Activated CD4-positive, alpha-beta T cell treated with anti-CD3 and anti-CD28 coated beads for 1 hour (primary cell): Measurements from ENCODE around the gene ALDH3B2.
"Not testable (repeated sequence)": the region's sequence is repeated elsewhere in the genome, so short reads cannot be mapped to it uniquely, and the experiment has no call there.

ENCODE experiments used
- DNase-seq: peaks from one replicate; pipeline ENCODE4 v3.0.0-alpha.2; 2020

ALDH3B2 gene

GRCh38 chr11:67641338-67642172, 32.9 kb downstream of the ALDH3B2 start:
- DNase-seq = no peak

GRCh38 chr11:67640758-67641337, 33.6 kb downstream of the ALDH3B2 start:
- DNase-seq = no peak

GRCh38 chr11:67640021-67640757, 34.2 kb downstream of the ALDH3B2 start:
- DNase-seq = no peak

GRCh38 chr11:67639438-67639859, 35.0 kb downstream of the ALDH3B2 start, which contains the start of gene TBX10:
Gene TBX10, minus strand, starts transcription at chr11:67639763. Its CDS starts 291 bp downstream, at chr11:67639472.
- DNase-seq = no peak

GRCh38 chr11:67638535-67639437, 35.6 kb downstream of the ALDH3B2 start:
- DNase-seq = no peak

GRCh38 chr11:67637441-67637840, 37.0 kb downstream of the ALDH3B2 start:
- not testable (repeated sequence) for DNase-seq

- no peak for DNase-seq
These were observed 37.5 kb downstream of the ALDH3B2 start for GRCh38 chr11:67636962-67637361.

- no peak for DNase-seq
These were observed 39.2 kb downstream of the ALDH3B2 start for GRCh38 chr11:67635231-67635521.

- no peak for DNase-seq
These were observed 39.8 kb downstream of the ALDH3B2 start for GRCh38 chr11:67634366-67635230.

GRCh38 chr11:67633758-67634365, 40.6 kb downstream of the ALDH3B2 start:
- DNase-seq = no peak

- no peak for DNase-seq
These were observed 41.3 kb downstream of the ALDH3B2 start for GRCh38 chr11:67632982-67633755.

GRCh38 chr11:67632175-67632981, 42.0 kb downstream of the ALDH3B2 start:
- DNase-seq = no peak

- DNase-seq = no peak
These were observed 42.6 kb downstream of the ALDH3B2 start for GRCh38 chr11:67631853-67632174.

GRCh38 chr11:67631411-67631810, 43.0 kb downstream of the ALDH3B2 start:
- DNase-seq = no peak

- DNase-seq = no peak
These were observed 43.5 kb downstream of the ALDH3B2 start for GRCh38 chr11:67630943-67631331.

GRCh38 chr11:67630228-67630942, 44.0 kb downstream of the ALDH3B2 start:
- DNase-seq = peak; percentile 90

- peak; percentile 76 for DNase-seq
These were observed 44.8 kb downstream of the ALDH3B2 start, which contains the start of gene NUDT8 for GRCh38 chr11:67629386-67630227. Gene NUDT8, minus strand, starts transcription at chr11:67629937. Its CDS starts 26 bp downstream, at chr11:67629911.
